ENCODE data around the gene NOS1AP. TPM values are rescaled to one million over a fixed set of nuclear protein-coding genes. Genes with fewer than 3 reads are reported as not detected.

Gene NOS1AP
- total and polyA plus RNA-seq, 9 of the 15 experiments (the other 6 are each of a cell fraction or from before 2014, with no cell fraction given): 0.07 to 1.5 (median 0.22) TPM

GRCh38 chr1:162386292-162387225 is 317.1 kb downstream of the NOS1AP start (continued):
- TF ChIP-seq UBTF (IDR thresholded peaks at IDR 0.05; ENCODE audit: borderline replicate concordance in 1 of 2, low read depth in 2 of 2, low read length in 2 of 2): peak in 1 of 2 experiments; percentile 86; a peak in 2 of 4 replicates
- TF ChIP-seq ZNF644 (tag; IDR thresholded peaks at IDR 0.05; ENCODE audit: low read depth): no peak
- no peak for TF ChIP-seq HDAC8 (tag; IDR thresholded peaks at IDR 0.05)
- no peak; the same call in 1 of the 2 replicates for TF ChIP-seq ZBTB2 (IDR thresholded peaks at IDR 0.05)
- peak; percentile 99 for TF ChIP-seq KLF16 (IDR thresholded peaks at IDR 0.05)
- peak; percentile 55; the same call in 1 of the 2 replicates for TF ChIP-seq MXI1 (IDR thresholded peaks at IDR 0.05; ENCODE audit: low read depth, low read length)
- TF ChIP-seq MYBL2 (IDR thresholded peaks at IDR 0.05; ENCODE audit: low read depth): no peak
- TF ChIP-seq MYBL2 (CRISPR knock-in tag; IDR thresholded peaks at IDR 0.05; ENCODE audit: borderline replicate concordance): no peak
- no peak for TF ChIP-seq NR0B1 (IDR thresholded peaks at IDR 0.05; ENCODE audit: partially characterized antibody)
- TF ChIP-seq REST (IDR thresholded peaks at IDR 0.05; ENCODE audit: borderline replicate concordance): no peak
- TF ChIP-seq REST (CRISPR knock-in tag; IDR thresholded peaks at IDR 0.05; ENCODE audit: low read depth): no peak
- peak; percentile 63; the same call in 1 of the 2 replicates for TF ChIP-seq HES1 (IDR thresholded peaks at IDR 0.05; ENCODE audit: low read depth)
